ENCODE results near the gene RTKN2. TPM values are rescaled to one million over a fixed set of nuclear protein-coding genes. Genes with fewer than 3 reads are reported as not detected.

RTKN2 gene
- total RNA-seq, 1 experiment from 2014 or later, result 21.3 TPM

- no peak for DNase-seq (ENCODE audit: low read depth, low spot score)
- CTCF ChIA-PET, result no interaction called here
Measured at GRCh38 chr10:62196528-62196927, 72.1 kb downstream of the RTKN2 start.

GRCh38 chr10:62195675-62195926, 73.0 kb downstream of the RTKN2 start:
- H3K27me3 ChIP-seq (ENCODE audit: control insufficient read depth, insufficient read depth, low read length), result no peaks in the 10 kb centered on the region
- ChIA-PET CTCF (no interaction called here), POLR2A (no interaction called here)
- H3K27ac ChIP-seq (ENCODE audit: low read length), result peak overlapping the region; percentile 68
- in situ Hi-C loops (cut with HindIII; ENCODE audit: low pct_unique_long_range_greater_than_20kb, low sequenced_read_pairs), result no loop called here
- TF ChIP-seq CTCF (IDR thresholded peaks at IDR 0.05), result no peak
- no peak for TF ChIP-seq POLR2AphosphoS5 (IDR thresholded peaks at IDR 0.05; ENCODE audit: low read depth, low read length)
- no peak for TF ChIP-seq REST (IDR thresholded peaks at IDR 0.05; ENCODE audit: insufficient read depth in 1 of 2, low read depth in 2 of 2, low read length in 1 of 2)
- no peak for TF ChIP-seq SIN3A (IDR thresholded peaks at IDR 0.05; ENCODE audit: borderline replicate concordance, insufficient read depth, low read depth, low read length)
- TF ChIP-seq TCF7L2 (IDR thresholded peaks at IDR 0.05; ENCODE audit: low read depth, low read length), result no peak
- H3K36me3 ChIP-seq (ENCODE audit: control insufficient read depth, insufficient read depth, low read length), result peaks cover 35% of the 10 kb centered on the region
- no peaks in the 10 kb centered on the region for H3K9me3 ChIP-seq (ENCODE audit: control insufficient read depth, insufficient read depth, low read depth, low read length)
- H3K4me3 ChIP-seq (ENCODE audit: low read depth in 2 of 2, low read length in 2 of 2), result no peak overlapping the region
- DNase-seq (ENCODE audit: low read depth, low spot score) (no peak), ATAC-seq (no peak)
- BruUV-seq (replicated peaks), result no TSS peak
- peaks cover 12% of the 10 kb centered on the region; the same call in 1 of the 2 replicates for H3K4me1 ChIP-seq (ENCODE audit: control insufficient read depth, insufficient read depth, low read length)
- intact Hi-C loops (cut with micrococcal nuclease; ENCODE audit: unreplicated experiment), result no loop called here

More at GRCh38 chr10:62196528-62196927, 72.1 kb downstream of the RTKN2 start:
- Histone ChIP-seq H3K36me3 (ENCODE audit: control insufficient read depth, insufficient read depth, low read length) (peaks cover 35% of the 10 kb centered on the region), H3K9me3 (ENCODE audit: control insufficient read depth, insufficient read depth, low read depth, low read length) (no peaks in the 10 kb centered on the region), H3K27ac (ENCODE audit: low read length) (peak overlapping the region; percentile 68; the same call in 1 of the 2 replicates), H3K4me3 (ENCODE audit: low read depth in 2 of 2, low read length in 2 of 2) (no peak overlapping the region), H3K27me3 (ENCODE audit: control insufficient read depth, insufficient read depth, low read length) (no peaks in the 10 kb centered on the region), H3K4me1 (ENCODE audit: control insufficient read depth, insufficient read depth, low read length) (peaks cover 12% of the 10 kb centered on the region; the same call in 1 of the 2 replicates)
- no peak for TF ChIP-seq CTCF (IDR thresholded peaks at IDR 0.05)
- no peak for ATAC-seq
- no TSS peak for BruUV-seq (replicated peaks)
- POLR2A ChIA-PET, result no interaction called here
- in situ Hi-C loops (cut with HindIII; ENCODE audit: low pct_unique_long_range_greater_than_20kb, low sequenced_read_pairs) (no loop called here), intact Hi-C loops (cut with micrococcal nuclease; ENCODE audit: unreplicated experiment) (no loop called here)

All from Panc1 (cell line).